Liver (tissue), 9 donors: ENCODE data around the gene DBN1. TPM values are rescaled to one million over a fixed set of nuclear protein-coding genes. Genes with fewer than 3 reads are reported as not detected.
A peak's percentile ranks its signal among the peaks of the same experiment; 100 is the strongest.

Experiments used
- DNase-seq: peaks from one replicate; pipeline ENCODE4 v3.0.0-alpha.2; 2017; ENCODE audit warnings: low spot score
- H3K27ac ChIP-seq, 2 donors: one replicate each; pipeline ENCODE4 v1.7.0; 2013; ENCODE audit warnings: inconsistent platforms in 2 of 2, low read length in 2 of 2, control low read depth in 1 of 2, low read depth in 1 of 2, mild to moderate bottlenecking in 1 of 2
- H3K27me3 ChIP-seq, 4 donors: one replicate each; pipeline versions ENCODE4 v1.6.1 to v1.7.0; 2013; ENCODE audit warnings: low read length in 3 of 4, inconsistent platforms in 1 of 4, mild to moderate bottlenecking in 1 of 4, moderate library complexity in 1 of 4; ENCODE audit not compliant: control insufficient read depth in 4 of 4, insufficient read depth in 4 of 4
- H3K36me3 ChIP-seq, 4 donors: one replicate each; pipeline versions ENCODE4 v1.6.1 to v1.7.0; 2013; ENCODE audit warnings: low read length in 3 of 4, mild to moderate bottlenecking in 3 of 4, low read depth in 1 of 4, moderate library complexity in 1 of 4; ENCODE audit not compliant: control insufficient read depth in 4 of 4, insufficient read depth in 3 of 4
- H3K4me1 ChIP-seq, 4 donors: one replicate each; pipeline versions ENCODE4 v1.6.1 to v1.7.0; 2013; ENCODE audit warnings: low read length in 3 of 4, mild to moderate bottlenecking in 3 of 4, moderate library complexity in 1 of 4; ENCODE audit not compliant: control insufficient read depth in 4 of 4, insufficient read depth in 4 of 4
- H3K4me3 ChIP-seq, 3 donors: one replicate each; pipeline versions ENCODE4 v1.6.1 to v1.7.0; 2013; ENCODE audit warnings: low read length in 3 of 3, control low read depth in 1 of 3, low read depth in 1 of 3, mild to moderate bottlenecking in 1 of 3
- H3K9ac ChIP-seq, 2 donors: one replicate each; pipeline ENCODE4 v1.7.0; 2013; ENCODE audit warnings: low read length in 2 of 2, mild to moderate bottlenecking in 2 of 2, moderate library complexity in 2 of 2, control low read depth in 1 of 2, low read depth in 1 of 2
- H3K9me3 ChIP-seq, 4 donors: one replicate each; pipeline versions ENCODE4 v1.6.1 to v1.7.0; 2013; ENCODE audit warnings: low read length in 3 of 4; ENCODE audit not compliant: control insufficient read depth in 4 of 4
- EGR1 ChIP-seq, 2 donors: IDR thresholded peaks; 2 replicates each; pipeline ENCODE4 v1.6.1; 2016 to 2018; ENCODE audit warnings: antibody characterized with exemption in 2 of 2, low read depth in 2 of 2
- FOXA1 ChIP-seq: IDR thresholded peaks from 2 replicates; pipeline ENCODE4 v1.6.1; 2016; ENCODE audit warnings: antibody characterized with exemption
- FOXA2 ChIP-seq: IDR thresholded peaks from 2 replicates; pipeline ENCODE4 v1.6.1; 2016; ENCODE audit warnings: antibody characterized with exemption
- HNF4A ChIP-seq, 2 donors: conservative IDR thresholded peaks; 2 replicates each; pipeline ENCODE4 v1.6.1; 2016; ENCODE audit warnings: antibody characterized with exemption in 2 of 2, mild to moderate bottlenecking in 2 of 2
- HNF4G ChIP-seq: IDR thresholded peaks from 2 replicates; pipeline ENCODE4 v1.6.1; 2016; ENCODE audit warnings: antibody characterized with exemption
- JUND ChIP-seq, 2 donors: IDR thresholded peaks; 2 replicates each; pipeline ENCODE4 v1.6.1; 2016; ENCODE audit warnings: antibody characterized with exemption in 2 of 2
- NR2F2 ChIP-seq: IDR thresholded peaks from 2 replicates; pipeline ENCODE4 v1.6.1; 2016; ENCODE audit warnings: antibody characterized with exemption
- RAD21 ChIP-seq, 2 donors: IDR thresholded peaks; 2 replicates each; pipeline ENCODE4 v1.6.1; 2016; ENCODE audit warnings: antibody characterized with exemption in 2 of 2, mild to moderate bottlenecking in 2 of 2
- RXRA ChIP-seq, 2 donors: IDR thresholded peaks; 2 replicates each; pipeline ENCODE4 v1.6.1; 2017 to 2018; ENCODE audit warnings: antibody characterized with exemption in 2 of 2, mild to moderate bottlenecking in 1 of 2
- SP1 ChIP-seq: IDR thresholded peaks from 2 replicates; pipeline ENCODE4 v1.6.1; 2018; ENCODE audit warnings: antibody characterized with exemption, mild to moderate bottlenecking
- TAF1 ChIP-seq: conservative IDR thresholded peaks from 2 replicates; pipeline ENCODE4 v1.6.1; 2016; ENCODE audit warnings: antibody characterized with exemption, mild to moderate bottlenecking
- YY1 ChIP-seq: IDR thresholded peaks from 2 replicates; pipeline ENCODE4 v1.6.1; 2016; ENCODE audit warnings: antibody characterized with exemption, mild to moderate bottlenecking
- WGBS: extraction: QIAGEN DNeasy Blood & Tissue Kit; methylation state at CpG from one replicate; pipeline ENCODE4 v1.1.7; 2013; 5-methylcytosine and 5-hydroxymethylcytosine counted together
- polyA plus RNA-seq, 2 donors: library from polyadenylated mRNA; stranded (reverse) in 1 of 2; unstranded in 1 of 2; fragments of 200-250 nt in 1 of 2; fragments of >200 nt in 1 of 2; fragmentation: Nextera tagmentation in 1 of 2; extraction: Ambion mirVana in 1 of 2; gene quantifications; one replicate each; pipeline versions ENCODE4 v1.2.1 to v1.2.3, GENCODE V29; 2013 to 2015
- total RNA-seq, 2 donors: library from RNA; depleted of rRNA; stranded (reverse); fragments of >200 nt; gene quantifications; one replicate each; pipeline ENCODE4 v1.2.3, GENCODE V29; 2014
- TF ChIP-seq, protein P1 (sequence below): IDR thresholded peaks from 2 replicates; pipeline ENCODE4 v1.6.1; 2016; ENCODE audit warnings: antibody characterized with exemption
- TF ChIP-seq, protein P2 (sequence below): IDR thresholded peaks from 2 replicates; pipeline ENCODE4 v1.6.1; 2016; ENCODE audit warnings: antibody characterized with exemption
- TF ChIP-seq, protein P3 (sequence below): IDR thresholded peaks from 2 replicates; pipeline ENCODE4 v1.6.1; 2016; ENCODE audit warnings: antibody characterized with exemption
- TF ChIP-seq, protein P4 (sequence below): IDR thresholded peaks from 2 replicates; pipeline ENCODE4 v1.6.1; 2016; ENCODE audit warnings: antibody characterized with exemption, mild to moderate bottlenecking
- TF ChIP-seq, protein P5 (sequence below): fragments of 150-350 bp; IDR thresholded peaks from 2 replicates; pipeline ENCODE4 v1.5.1; 2017; ENCODE audit warnings: improper control_type of control experiment, low read depth, low read length; ENCODE audit not compliant: missing input control
- donor health status: healthy.
- donor health status: healthy.
- donor health status: healthy.
- donor health status: healthy.
- donor health status: healthy.

DBN1 gene
- total and polyA plus RNA-seq, 4 donors = 1.5 to 4.9 (median 2.0) TPM

DNA sequence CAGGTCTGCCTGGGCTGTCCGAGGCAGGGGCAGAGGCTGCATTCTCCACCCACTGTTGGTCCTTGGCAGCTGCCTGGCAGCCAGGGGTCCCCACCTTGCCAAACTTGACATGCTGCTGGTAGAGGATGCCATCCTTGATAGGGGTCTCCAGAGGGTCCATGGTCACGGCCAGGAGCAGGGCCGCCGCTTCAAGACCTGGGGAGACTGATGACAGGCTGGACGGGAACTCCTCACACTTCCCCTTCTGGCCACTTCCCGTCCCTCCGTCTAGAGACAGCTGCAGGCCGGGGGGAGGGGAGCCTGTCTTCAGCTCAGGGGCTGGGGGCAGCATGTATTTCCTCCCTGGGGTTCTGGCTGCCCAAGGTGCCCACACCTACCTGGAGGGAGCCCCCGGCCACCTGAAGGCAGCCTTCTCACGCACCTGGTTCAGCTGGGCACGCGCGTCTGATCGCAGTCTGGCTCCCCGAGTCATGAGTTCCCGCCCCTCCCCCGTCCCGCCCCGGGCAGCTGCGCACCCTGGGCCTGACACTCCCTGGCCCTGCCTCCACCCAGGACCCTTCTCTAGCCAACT, 36.0 kb upstream of the DBN1 start, which contains the start of gene DOK3:
TSS of gene DOK3 (minus strand) at position 446 of the 571 bp plus-strand sequence. CDS start at position 160, 286 bp downstream.
- H3K4me1 ChIP-seq = peaks cover 0 to 12% (median under 1%) of the 10 kb centered on the region in 4 donors
- peaks cover 4 to 37% (median 9%) of the 10 kb centered on the region in 4 donors for H3K36me3 ChIP-seq
- DNase-seq = peak; percentile 68
- H3K9me3 ChIP-seq = no peaks in the 10 kb centered on the region
- peak within 1 kb of the TSS; percentile 36 to 81 for H3K27ac ChIP-seq
- H3K27me3 ChIP-seq = no peaks in the 10 kb centered on the region
- peak within 1 kb of the TSS in 1 of 2 donors; percentile 22 for H3K9ac ChIP-seq
- TF ChIP-seq SP1 = no peak
- TF ChIP-seq, protein P1, sequence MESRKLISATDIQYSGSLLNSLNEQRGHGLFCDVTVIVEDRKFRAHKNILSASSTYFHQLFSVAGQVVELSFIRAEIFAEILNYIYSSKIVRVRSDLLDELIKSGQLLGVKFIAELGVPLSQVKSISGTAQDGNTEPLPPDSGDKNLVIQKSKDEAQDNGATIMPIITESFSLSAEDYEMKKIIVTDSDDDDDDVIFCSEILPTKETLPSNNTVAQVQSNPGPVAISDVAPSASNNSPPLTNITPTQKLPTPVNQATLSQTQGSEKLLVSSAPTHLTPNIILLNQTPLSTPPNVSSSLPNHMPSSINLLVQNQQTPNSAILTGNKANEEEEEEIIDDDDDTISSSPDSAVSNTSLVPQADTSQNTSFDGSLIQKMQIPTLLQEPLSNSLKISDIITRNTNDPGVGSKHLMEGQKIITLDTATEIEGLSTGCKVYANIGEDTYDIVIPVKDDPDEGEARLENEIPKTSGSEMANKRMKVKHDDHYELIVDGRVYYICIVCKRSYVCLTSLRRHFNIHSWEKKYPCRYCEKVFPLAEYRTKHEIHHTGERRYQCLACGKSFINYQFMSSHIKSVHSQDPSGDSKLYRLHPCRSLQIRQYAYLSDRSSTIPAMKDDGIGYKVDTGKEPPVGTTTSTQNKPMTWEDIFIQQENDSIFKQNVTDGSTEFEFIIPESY = no peak
- TF ChIP-seq HNF4A (conservative IDR thresholded peaks at IDR 0.05) = no peak
- no peak for TF ChIP-seq FOXA2
- no peak for TF ChIP-seq YY1
- TF ChIP-seq TAF1 = no peak
- no peak for TF ChIP-seq HNF4G
- TF ChIP-seq RAD21 (IDR thresholded peaks at IDR 0.05) = no peak
- TF ChIP-seq NR2F2 = no peak
- TF ChIP-seq EGR1 (IDR thresholded peaks at IDR 0.05; ENCODE audit: low read depth in 2 of 2) = no peak
- TF ChIP-seq JUND (IDR thresholded peaks at IDR 0.05) = no peak
- no peak for TF ChIP-seq FOXA1
- TF ChIP-seq, protein P2, sequence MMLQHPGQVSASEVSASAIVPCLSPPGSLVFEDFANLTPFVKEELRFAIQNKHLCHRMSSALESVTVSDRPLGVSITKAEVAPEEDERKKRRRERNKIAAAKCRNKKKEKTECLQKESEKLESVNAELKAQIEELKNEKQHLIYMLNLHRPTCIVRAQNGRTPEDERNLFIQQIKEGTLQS = no peak
- TF ChIP-seq, protein P3, sequence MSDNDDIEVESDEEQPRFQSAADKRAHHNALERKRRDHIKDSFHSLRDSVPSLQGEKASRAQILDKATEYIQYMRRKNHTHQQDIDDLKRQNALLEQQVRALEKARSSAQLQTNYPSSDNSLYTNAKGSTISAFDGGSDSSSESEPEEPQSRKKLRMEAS = no peak
- TF ChIP-seq, protein P4, sequence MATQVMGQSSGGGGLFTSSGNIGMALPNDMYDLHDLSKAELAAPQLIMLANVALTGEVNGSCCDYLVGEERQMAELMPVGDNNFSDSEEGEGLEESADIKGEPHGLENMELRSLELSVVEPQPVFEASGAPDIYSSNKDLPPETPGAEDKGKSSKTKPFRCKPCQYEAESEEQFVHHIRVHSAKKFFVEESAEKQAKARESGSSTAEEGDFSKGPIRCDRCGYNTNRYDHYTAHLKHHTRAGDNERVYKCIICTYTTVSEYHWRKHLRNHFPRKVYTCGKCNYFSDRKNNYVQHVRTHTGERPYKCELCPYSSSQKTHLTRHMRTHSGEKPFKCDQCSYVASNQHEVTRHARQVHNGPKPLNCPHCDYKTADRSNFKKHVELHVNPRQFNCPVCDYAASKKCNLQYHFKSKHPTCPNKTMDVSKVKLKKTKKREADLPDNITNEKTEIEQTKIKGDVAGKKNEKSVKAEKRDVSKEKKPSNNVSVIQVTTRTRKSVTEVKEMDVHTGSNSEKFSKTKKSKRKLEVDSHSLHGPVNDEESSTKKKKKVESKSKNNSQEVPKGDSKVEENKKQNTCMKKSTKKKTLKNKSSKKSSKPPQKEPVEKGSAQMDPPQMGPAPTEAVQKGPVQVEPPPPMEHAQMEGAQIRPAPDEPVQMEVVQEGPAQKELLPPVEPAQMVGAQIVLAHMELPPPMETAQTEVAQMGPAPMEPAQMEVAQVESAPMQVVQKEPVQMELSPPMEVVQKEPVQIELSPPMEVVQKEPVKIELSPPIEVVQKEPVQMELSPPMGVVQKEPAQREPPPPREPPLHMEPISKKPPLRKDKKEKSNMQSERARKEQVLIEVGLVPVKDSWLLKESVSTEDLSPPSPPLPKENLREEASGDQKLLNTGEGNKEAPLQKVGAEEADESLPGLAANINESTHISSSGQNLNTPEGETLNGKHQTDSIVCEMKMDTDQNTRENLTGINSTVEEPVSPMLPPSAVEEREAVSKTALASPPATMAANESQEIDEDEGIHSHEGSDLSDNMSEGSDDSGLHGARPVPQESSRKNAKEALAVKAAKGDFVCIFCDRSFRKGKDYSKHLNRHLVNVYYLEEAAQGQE = no peak
- TF ChIP-seq RXRA (IDR thresholded peaks at IDR 0.05) = no peak
- TF ChIP-seq, protein P5, sequence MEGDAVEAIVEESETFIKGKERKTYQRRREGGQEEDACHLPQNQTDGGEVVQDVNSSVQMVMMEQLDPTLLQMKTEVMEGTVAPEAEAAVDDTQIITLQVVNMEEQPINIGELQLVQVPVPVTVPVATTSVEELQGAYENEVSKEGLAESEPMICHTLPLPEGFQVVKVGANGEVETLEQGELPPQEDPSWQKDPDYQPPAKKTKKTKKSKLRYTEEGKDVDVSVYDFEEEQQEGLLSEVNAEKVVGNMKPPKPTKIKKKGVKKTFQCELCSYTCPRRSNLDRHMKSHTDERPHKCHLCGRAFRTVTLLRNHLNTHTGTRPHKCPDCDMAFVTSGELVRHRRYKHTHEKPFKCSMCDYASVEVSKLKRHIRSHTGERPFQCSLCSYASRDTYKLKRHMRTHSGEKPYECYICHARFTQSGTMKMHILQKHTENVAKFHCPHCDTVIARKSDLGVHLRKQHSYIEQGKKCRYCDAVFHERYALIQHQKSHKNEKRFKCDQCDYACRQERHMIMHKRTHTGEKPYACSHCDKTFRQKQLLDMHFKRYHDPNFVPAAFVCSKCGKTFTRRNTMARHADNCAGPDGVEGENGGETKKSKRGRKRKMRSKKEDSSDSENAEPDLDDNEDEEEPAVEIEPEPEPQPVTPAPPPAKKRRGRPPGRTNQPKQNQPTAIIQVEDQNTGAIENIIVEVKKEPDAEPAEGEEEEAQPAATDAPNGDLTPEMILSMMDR = no peak
- WGBS = 54% methylated on average over 20 of the region's 20 CpGs
- peak within 1 kb of the TSS; percentile 9 to 17 (median 11) for H3K4me3 ChIP-seq
